OCI-LY1 (cell line): ENCODE results near the gene SLC47A2.

ENCODE experiments used
- H2AFZ ChIP-seq: fragments of 200-600 bp; sonication (generic), shearing (Covaris generic); 2 replicates; pipeline ENCODE4 v1.6.0; 2014; ENCODE audit warnings: antibody characterized with exemption, mild to moderate bottlenecking, low read length
- H3F3A ChIP-seq: fragments of 200-600 bp; sonication (generic), shearing (Covaris generic); 2 replicates; pipeline ENCODE4 v1.6.0; 2014; ENCODE audit warnings: mild to moderate bottlenecking, antibody characterized with exemption, low read length, moderate library complexity; ENCODE audit not compliant: insufficient read depth
- H3K27ac ChIP-seq: fragments of 200-600 bp; sonication (generic); 2 replicates; pipeline ENCODE4 v1.5.1; 2014; ENCODE audit warnings: low read length, mixed run types, mild to moderate bottlenecking, low read depth; ENCODE audit not compliant: poor library complexity, severe bottlenecking
- H3K27me3 ChIP-seq: fragments of 200-600 bp; sonication (generic); 2 replicates; pipeline ENCODE4 v1.6.0; 2014; ENCODE audit warnings: antibody characterized with exemption, mild to moderate bottlenecking, low read length, moderate library complexity; ENCODE audit not compliant: insufficient read depth
- H3K36me3 ChIP-seq: fragments of 200-600 bp; sonication (generic); 2 replicates; pipeline ENCODE4 v1.6.1; 2014; ENCODE audit warnings: mild to moderate bottlenecking, antibody characterized with exemption, low read length, moderate library complexity, mixed read lengths; ENCODE audit not compliant: insufficient read depth
- H3K4me1 ChIP-seq: fragments of 200-600 bp; sonication (generic); 2 replicates; pipeline ENCODE4 v1.5.1; 2014; ENCODE audit warnings: mild to moderate bottlenecking, low read length, moderate library complexity; ENCODE audit not compliant: insufficient read depth, severe bottlenecking
- H3K4me2 ChIP-seq: fragments of 200-600 bp; sonication (generic), shearing (Covaris generic); 2 replicates; pipeline ENCODE4 v1.6.1; 2014; ENCODE audit warnings: low read length
- H3K4me3 ChIP-seq: fragments of 200-600 bp; sonication (generic); 2 replicates; pipeline ENCODE4 v1.5.1; 2014; ENCODE audit warnings: low read length, low read depth, mild to moderate bottlenecking, mixed read lengths; ENCODE audit not compliant: poor library complexity, severe bottlenecking
- H3K79me2 ChIP-seq: fragments of 200-600 bp; shearing (Covaris generic); 2 replicates; pipeline ENCODE4 v1.6.1; 2016; ENCODE audit warnings: mixed run types, low read length, mixed read lengths; ENCODE audit not compliant: insufficient read depth
- H3K9ac ChIP-seq: fragments of 200-600 bp; sonication (generic), shearing (Covaris generic); 2 replicates; pipeline ENCODE4 v1.6.1; 2014; ENCODE audit warnings: mild to moderate bottlenecking, low read length, mixed read lengths
- H3K9me2 ChIP-seq: fragments of 200-600 bp; sonication (generic), shearing (Covaris generic); 2 replicates; pipeline ENCODE4 v1.6.1; 2014; ENCODE audit warnings: low read depth, mild to moderate bottlenecking, low read length, mixed read lengths
- H3K9me3 ChIP-seq: fragments of 200-600 bp; shearing (Covaris generic); 2 replicates; pipeline ENCODE4 v1.6.1; 2014; ENCODE audit warnings: low read length, mixed read lengths
- H4K20me1 ChIP-seq: fragments of 200-600 bp; sonication (generic), shearing (Covaris generic); 2 replicates; pipeline ENCODE4 v1.6.0; 2016; ENCODE audit warnings: mild to moderate bottlenecking, low read length; ENCODE audit not compliant: insufficient read depth
- CTCF ChIP-seq: fragments of 200-600 bp; sonication (generic), shearing (Covaris generic); IDR thresholded peaks from 2 replicates; pipeline ENCODE4 v1.5.1; 2017; ENCODE audit warnings: mild to moderate bottlenecking, antibody characterized with exemption, low read length, moderate library complexity, mixed read lengths
- EZH2 ChIP-seq: fragments of 200-600 bp; sonication (generic), shearing (Covaris generic); IDR thresholded peaks from 2 replicates; pipeline ENCODE4 v1.8.0; 2017; ENCODE audit warnings: borderline replicate concordance, mixed run types, mild to moderate bottlenecking, antibody characterized with exemption, low read length, moderate library complexity, mixed read lengths

The SLC47A2 gene

DNA sequence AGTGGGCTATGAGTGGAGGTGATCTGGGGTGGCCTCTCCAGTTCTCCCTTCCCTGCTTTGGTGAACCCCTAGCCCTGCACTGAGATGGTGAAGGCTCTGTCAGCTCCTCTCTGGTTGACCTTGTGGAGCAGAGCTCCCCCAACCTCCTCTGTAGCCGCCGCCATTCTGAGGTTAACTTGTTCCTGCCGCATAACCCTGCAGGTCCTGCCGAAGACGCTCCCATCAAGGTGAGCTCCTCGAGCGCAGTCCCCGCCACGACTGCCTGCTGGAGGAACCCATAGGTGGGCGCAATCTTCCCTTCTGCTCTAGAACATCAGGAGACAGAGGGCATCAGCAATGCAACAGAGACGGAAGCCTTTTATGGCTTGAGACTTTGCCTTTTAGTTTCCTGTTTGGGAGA, 15.2 kb upstream of the SLC47A2 start:
- no peaks in the 10 kb centered on the region for H3K4me1 ChIP-seq
- H3F3A ChIP-seq = no peaks in the 10 kb centered on the region
- TF ChIP-seq EZH2 = no peak
- TF ChIP-seq CTCF = no peak
- no peak overlapping the region for H3K27ac ChIP-seq
- no peaks in the 10 kb centered on the region for H3K9me3 ChIP-seq
- H3K9me2 ChIP-seq = no peaks in the 10 kb centered on the region
- H3K9ac ChIP-seq = no peak overlapping the region
- H3K27me3 ChIP-seq = no peaks in the 10 kb centered on the region
- H2AFZ ChIP-seq = no peak overlapping the region
- no peaks in the 10 kb centered on the region for H4K20me1 ChIP-seq
- H3K4me3 ChIP-seq = no peak overlapping the region
- H3K4me2 ChIP-seq = no peak overlapping the region
- no peaks in the 10 kb centered on the region for H3K79me2 ChIP-seq
- no peaks in the 10 kb centered on the region for H3K36me3 ChIP-seq

- no peaks in the 10 kb centered on the region for H3K27me3 ChIP-seq
- H3K9me2 ChIP-seq = no peaks in the 10 kb centered on the region
- no peaks in the 10 kb centered on the region for H4K20me1 ChIP-seq
- H3K4me1 ChIP-seq = no peaks in the 10 kb centered on the region
- H3K36me3 ChIP-seq = no peaks in the 10 kb centered on the region
- H3K9me3 ChIP-seq = no peaks in the 10 kb centered on the region
- no peak overlapping the region for H2AFZ ChIP-seq
- no peak overlapping the region for H3K9ac ChIP-seq
- no peaks in the 10 kb centered on the region for H3K79me2 ChIP-seq
- no peak overlapping the region for H3K27ac ChIP-seq
- H3K4me3 ChIP-seq = no peak overlapping the region
- no peak overlapping the region for H3K4me2 ChIP-seq
- TF ChIP-seq EZH2 = no peak
- TF ChIP-seq CTCF = no peak
- no peaks in the 10 kb centered on the region for H3F3A ChIP-seq
These were observed 14.5 kb upstream of the SLC47A2 start for GRCh38 chr17:19730843-19731242.

DNA sequence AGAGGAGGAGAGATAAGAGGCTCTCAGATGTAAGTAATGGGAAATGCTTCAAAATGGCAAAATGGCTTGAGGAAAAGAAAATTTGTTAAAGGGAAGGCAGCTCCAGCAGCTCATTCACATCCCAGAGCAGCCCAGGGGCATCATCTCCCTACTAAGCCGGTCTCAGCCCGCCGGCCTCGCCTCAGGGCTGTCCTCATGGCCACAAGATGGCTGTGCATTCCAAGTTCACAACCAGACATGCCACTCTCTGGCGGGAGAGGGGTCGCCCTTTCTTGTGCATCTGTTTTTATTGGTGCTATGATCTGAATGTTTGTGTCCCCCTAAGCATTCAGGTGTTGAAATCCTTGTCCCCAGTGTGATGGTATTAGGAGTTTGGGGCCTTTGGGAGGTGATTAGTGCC, 13.5 kb upstream of the SLC47A2 start:
- Histone ChIP-seq H3K9me2 (no peaks in the 10 kb centered on the region), H3F3A (no peaks in the 10 kb centered on the region), H3K27me3 (no peaks in the 10 kb centered on the region), H3K9ac (no peak overlapping the region), H3K36me3 (no peaks in the 10 kb centered on the region), H3K4me3 (no peak overlapping the region), H2AFZ (no peak overlapping the region), H3K4me2 (no peak overlapping the region), H3K4me1 (peaks cover 1% of the 10 kb centered on the region), H3K79me2 (no peaks in the 10 kb centered on the region), H3K9me3 (no peaks in the 10 kb centered on the region), H4K20me1 (no peaks in the 10 kb centered on the region), H3K27ac (no peak overlapping the region)
- no peak for TF ChIP-seq CTCF
- no peak for TF ChIP-seq EZH2
